Uterus (tissue), 2 donors: Measurements from ENCODE around the gene PRKCSH.

ENCODE experiments used
- CTCF ChIP-seq, 4 experiments: fragments of 200-600 bp in 2 of 4; fragments of 450-650 bp in 2 of 4; sonication (generic) in 2 of 4; IDR thresholded peaks; one replicate each; pipeline ENCODE4 v1.5.1; 2016 to 2019; ENCODE audit warnings: antibody characterized with exemption in 4 of 4, mild to moderate bottlenecking in 2 of 4, moderate library complexity in 1 of 4
- POLR2A ChIP-seq, 2 donors: fragments of 450-650 bp; IDR thresholded peaks; one replicate each; pipeline ENCODE4 v1.6.1; 2016; ENCODE audit warnings: antibody characterized with exemption in 2 of 2, mild to moderate bottlenecking in 1 of 2, moderate library complexity in 1 of 2

GRCh38 chr19:11475861-11476260, 40.4 kb downstream of the PRKCSH start:
- no peak for TF ChIP-seq CTCF (IDR thresholded peaks at IDR 0.05)
- TF ChIP-seq POLR2A (IDR thresholded peaks at IDR 0.05) = no peak
